ENCODE data around the gene NFATC3. TPM values are rescaled to one million over a fixed set of nuclear protein-coding genes. Genes with fewer than 3 reads are reported as not detected.

Gene NFATC3
- total RNA-seq, 1 experiment from 2014 or later = 33.0 TPM

DNA sequence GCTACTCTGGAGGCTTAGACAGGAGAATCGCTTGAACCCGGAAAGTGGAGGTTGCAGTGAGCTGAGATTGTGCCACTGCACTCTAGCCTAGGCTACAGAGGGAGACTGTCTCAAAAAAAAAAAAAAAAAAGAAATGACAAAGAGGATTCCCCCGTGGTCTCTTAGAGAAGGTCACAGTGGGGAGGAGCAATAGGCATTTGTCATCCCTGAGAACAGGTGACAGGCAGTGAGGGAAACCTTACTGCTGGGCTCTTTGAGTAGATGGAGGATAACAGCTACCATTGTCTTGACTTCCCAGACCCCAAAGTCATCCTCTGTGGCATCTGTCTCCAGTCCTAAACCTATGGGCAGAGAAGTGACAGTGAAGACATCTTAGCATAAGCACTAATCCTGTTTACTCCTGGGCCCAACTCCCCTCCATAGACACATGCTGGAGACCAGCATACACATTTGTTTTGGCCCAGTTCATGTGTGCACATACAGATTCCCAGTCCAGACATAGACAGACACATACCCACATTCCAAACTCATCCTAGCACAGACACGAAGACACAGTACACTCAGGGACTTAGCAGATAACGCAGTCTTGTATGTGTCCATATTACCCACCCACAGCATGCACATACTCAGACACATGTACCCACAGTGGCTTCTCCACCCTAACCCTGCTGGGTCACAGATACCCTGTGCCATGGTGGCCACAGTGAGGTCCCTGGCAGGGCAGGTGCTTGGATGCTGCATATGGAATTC lies 148.1 kb downstream of the NFATC3 start:
- no peaks in the 10 kb centered on the region; the same call in 1 of the 2 replicates for H3K79me2 ChIP-seq (ENCODE audit: insufficient read depth, low read length)
- peaks cover 22 to 29% of the 10 kb centered on the region in 2 experiments for H3K4me1 Mint-ChIP-seq
- H3K4ac ChIP-seq (ENCODE audit: low read depth, low read length) = no peak overlapping the region
- H2AK5ac ChIP-seq (ENCODE audit: insufficient read length, low read length) = no peak overlapping the region
- no peak overlapping the region for H3K27ac ChIP-seq (ENCODE audit: insufficient read length, low read depth, low read length)
- no peaks in the 10 kb centered on the region; the same call in 1 of the 2 replicates for H3K4me1 ChIP-seq (ENCODE audit: insufficient read depth, low read length)
- H2AFZ ChIP-seq (ENCODE audit: low read length) = no peak overlapping the region
- no peak overlapping the region for H3K23ac ChIP-seq (ENCODE audit: insufficient read length, low read depth, low read length)
- peak overlapping the region in 1 of 3 experiments; percentile 60; a peak in 1 of 7 replicates for H3K27ac Mint-ChIP-seq
- H3K9me3 Mint-ChIP-seq = no peaks in the 10 kb centered on the region
- H3K9ac ChIP-seq (ENCODE audit: extremely low read depth, insufficient read length, low read length) = no peak overlapping the region
- DNase-seq = no peak
- H3K27me3 Mint-ChIP-seq (ENCODE audit: low read depth) = peaks cover 3% of the 10 kb centered on the region; the same call in 1 of the 2 replicates
- no peaks in the 10 kb centered on the region for H3K27me3 ChIP-seq (ENCODE audit: insufficient read depth, low read length)
- H4K5ac ChIP-seq (ENCODE audit: insufficient read length, low read depth, low read length) = no peak overlapping the region
- no peak overlapping the region for H4K8ac ChIP-seq (replicated peaks; ENCODE audit: insufficient read length, low read depth, low read length)
- TF ChIP-seq, protein P1, sequence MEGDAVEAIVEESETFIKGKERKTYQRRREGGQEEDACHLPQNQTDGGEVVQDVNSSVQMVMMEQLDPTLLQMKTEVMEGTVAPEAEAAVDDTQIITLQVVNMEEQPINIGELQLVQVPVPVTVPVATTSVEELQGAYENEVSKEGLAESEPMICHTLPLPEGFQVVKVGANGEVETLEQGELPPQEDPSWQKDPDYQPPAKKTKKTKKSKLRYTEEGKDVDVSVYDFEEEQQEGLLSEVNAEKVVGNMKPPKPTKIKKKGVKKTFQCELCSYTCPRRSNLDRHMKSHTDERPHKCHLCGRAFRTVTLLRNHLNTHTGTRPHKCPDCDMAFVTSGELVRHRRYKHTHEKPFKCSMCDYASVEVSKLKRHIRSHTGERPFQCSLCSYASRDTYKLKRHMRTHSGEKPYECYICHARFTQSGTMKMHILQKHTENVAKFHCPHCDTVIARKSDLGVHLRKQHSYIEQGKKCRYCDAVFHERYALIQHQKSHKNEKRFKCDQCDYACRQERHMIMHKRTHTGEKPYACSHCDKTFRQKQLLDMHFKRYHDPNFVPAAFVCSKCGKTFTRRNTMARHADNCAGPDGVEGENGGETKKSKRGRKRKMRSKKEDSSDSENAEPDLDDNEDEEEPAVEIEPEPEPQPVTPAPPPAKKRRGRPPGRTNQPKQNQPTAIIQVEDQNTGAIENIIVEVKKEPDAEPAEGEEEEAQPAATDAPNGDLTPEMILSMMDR (conservative IDR thresholded peaks at IDR 0.05) = no peak
- peak overlapping the region; percentile 12 to 21; a peak in 3 of 5 replicates for H3K4me3 Mint-ChIP-seq
- no peak overlapping the region for H3T11ph ChIP-seq (ENCODE audit: low read length)
- H3K79me1 ChIP-seq (ENCODE audit: insufficient read depth, low read depth, low read length, poor library complexity, severe bottlenecking) = no peaks in the 10 kb centered on the region
- H2BK12ac ChIP-seq (ENCODE audit: insufficient read length, low read depth, low read length) = no peak overlapping the region
- H3K9me3 ChIP-seq (ENCODE audit: control insufficient read depth, low read depth, low read length) = no peaks in the 10 kb centered on the region
- no peak overlapping the region for H2BK120ac ChIP-seq (ENCODE audit: low read depth, low read length, poor library complexity, severe bottlenecking)
- no peak overlapping the region for H2BK20ac ChIP-seq (ENCODE audit: low read depth, low read length, poor library complexity, severe bottlenecking)
- H3K14ac ChIP-seq (ENCODE audit: insufficient read depth, low read length) = no peak overlapping the region
- no peak overlapping the region for H3K18ac ChIP-seq (ENCODE audit: insufficient read length, low read depth, low read length)
- H2BK5ac ChIP-seq (ENCODE audit: insufficient read length, low read length) = no peak overlapping the region
- no peak overlapping the region for H4K91ac ChIP-seq (ENCODE audit: insufficient read length, low read depth, low read length)
- peaks cover 13% of the 10 kb centered on the region for H3K23me2 ChIP-seq (ENCODE audit: insufficient read length, low read depth, low read length, poor library complexity, severe bottlenecking)
- H3K4me2 ChIP-seq (ENCODE audit: insufficient read depth, insufficient read length, low read length) = no peak overlapping the region
- WGBS (ENCODE audit: extremely low coverage, insufficient read length, low lambda C conversion rate) = no CpG with 5 or more reads among the region's 5 CpGs
- H3K56ac ChIP-seq (ENCODE audit: insufficient read length, low read depth, low read length) = no peak overlapping the region
- no peak overlapping the region for H2BK15ac ChIP-seq (ENCODE audit: low read depth, low read length)
- H3K36me3 Mint-ChIP-seq (ENCODE audit: insufficient read depth in 1 of 3, low read depth in 3 of 3) = peaks cover 10 to 50% (median 46%) of the 10 kb centered on the region in 3 experiments
- H4K20me1 ChIP-seq (ENCODE audit: control insufficient read depth, insufficient read depth, insufficient read length) = no peaks in the 10 kb centered on the region
